SK-N-SH (cell line): ENCODE data around the gene HK1. TPM values are rescaled to one million over a fixed set of nuclear protein-coding genes. Genes with fewer than 3 reads are reported as not detected.

Source experiments
- CTCF ChIA-PET: fragments of 300-600, 350-600 bp; formaldehyde crosslinking; extraction: SDS; loops from one replicate; lab custom pipeline; 2021; lab: Yijun Ruan, JAX
- POLR2A ChIA-PET: fragments of 350-600 bp; sonication (Branson Sonifier 250); formaldehyde crosslinking; extraction: SDS; loops from one replicate; lab custom pipeline; 2020; ENCODE audit warnings: antibody characterized with exemption, inconsistent platforms; lab: Yijun Ruan, JAX
- DNase-seq: peaks from one replicate; pipeline ENCODE4 v3.0.0; 2012
- H2AFZ ChIP-seq: fragments of 200-600 bp; sonication (generic); 2 replicates; pipeline ENCODE4 v1.8.1; 2016; ENCODE audit warnings: antibody characterized with exemption, mild to moderate bottlenecking, low read depth
- H3F3A ChIP-seq: fragments of 200-600 bp; sonication (generic); replicated peaks from 2 replicates; pipeline ENCODE3; 2016; ENCODE audit warnings: antibody characterized with exemption, mild to moderate bottlenecking; ENCODE audit not compliant: insufficient read depth
- H3K27ac ChIP-seq, 2 experiments: fragments of 200-500 bp in 1 of 2; fragments of 200-600 bp in 1 of 2; sonication (Bioruptor generic) in 1 of 2; sonication (generic), shearing (Covaris generic) in 1 of 2; 2 replicates each; pipeline versions ENCODE4 v1.5.1 to v1.6.1; 2014 to 2016; ENCODE audit warnings: low read depth in 2 of 2, inconsistent platforms in 1 of 2, low read length in 1 of 2, mild to moderate bottlenecking in 1 of 2, mixed read lengths in 1 of 2
- H3K27me3 ChIP-seq: fragments of 200-600 bp; sonication (generic), shearing (Covaris generic); 2 replicates; pipeline ENCODE4 v1.6.1; 2016; ENCODE audit warnings: mixed run types; ENCODE audit not compliant: insufficient read depth
- H3K36me3 ChIP-seq, 2 experiments: fragments of 200-500 bp in 1 of 2; fragments of 200-600 bp in 1 of 2; sonication (Bioruptor generic) in 1 of 2; sonication (generic) in 1 of 2; replicated peaks in 1 of 2; 2 replicates each; pipeline versions ENCODE3 to v1.5.1; 2014 to 2016; ENCODE audit warnings: low read length in 1 of 2, mild to moderate bottlenecking in 1 of 2; ENCODE audit not compliant: insufficient read depth in 2 of 2, control insufficient read depth in 1 of 2
- H3K4me1 ChIP-seq, 2 experiments: fragments of 200-500 bp in 1 of 2; fragments of 200-600 bp in 1 of 2; sonication (Bioruptor generic) in 1 of 2; sonication (generic), shearing (Covaris generic) in 1 of 2; 2 replicates each; pipeline versions ENCODE4 v1.5.1 to v1.6.1; 2014 to 2016; ENCODE audit warnings: low read depth in 1 of 2, low read length in 1 of 2, mixed run types in 1 of 2; ENCODE audit not compliant: insufficient read depth in 2 of 2, control insufficient read depth in 1 of 2
- H3K4me2 ChIP-seq: fragments of 200-600 bp; sonication (generic), shearing (Covaris generic); 2 replicates; pipeline ENCODE4 v1.6.1; 2017; ENCODE audit warnings: mixed run types
- H3K4me3 ChIP-seq, 2 experiments: fragments of 200-500 bp in 1 of 2; fragments of 200-600 bp in 1 of 2; sonication (Bioruptor generic) in 1 of 2; sonication (generic), shearing (Covaris generic) in 1 of 2; 2 replicates each; pipeline versions ENCODE4 v1.5.1 to v1.8.1; 2014 to 2016; ENCODE audit warnings: low read depth in 2 of 2, inconsistent platforms in 1 of 2, low read length in 1 of 2, mild to moderate bottlenecking in 1 of 2, mixed read lengths in 1 of 2, moderate library complexity in 1 of 2
- H3K79me2 ChIP-seq: fragments of 200-600 bp; sonication (generic); 2 replicates; pipeline ENCODE4 v1.8.1; 2017; ENCODE audit warnings: mild to moderate bottlenecking; ENCODE audit not compliant: insufficient read depth
- H3K9ac ChIP-seq: fragments of 200-600 bp; sonication (generic); 2 replicates; pipeline ENCODE4 v1.6.1; 2017; ENCODE audit warnings: mixed run types
- H3K9me2 ChIP-seq: fragments of 200-600 bp; sonication (generic); 2 replicates; pipeline ENCODE4 v1.6.1; 2017; ENCODE audit warnings: mixed run types
- H3K9me3 ChIP-seq: fragments of 200-600 bp; sonication (generic); 2 replicates; pipeline ENCODE4 v1.6.1; 2017; ENCODE audit warnings: mixed run types, mild to moderate bottlenecking, moderate library complexity
- H4K20me1 ChIP-seq: fragments of 200-600 bp; sonication (generic); 2 replicates; pipeline ENCODE4 v1.6.1; 2017; ENCODE audit warnings: mild to moderate bottlenecking, mixed run types; ENCODE audit not compliant: insufficient read depth
- MAX ChIP-seq: IDR thresholded peaks from 2 replicates; pipeline ENCODE4 v1.4.0; 2012; ENCODE audit warnings: low read depth
- MXI1 ChIP-seq: IDR thresholded peaks from 2 replicates; pipeline ENCODE4 v1.6.1; 2012; ENCODE audit warnings: mild to moderate bottlenecking, low read depth, low read length, improper control_type of control experiment
- NRF1 ChIP-seq: IDR thresholded peaks from 2 replicates; pipeline ENCODE4 v1.6.1; 2012; ENCODE audit warnings: low read depth, mild to moderate bottlenecking, low read length
- RCOR1 ChIP-seq: fragments of 150-350 bp; IDR thresholded peaks from 2 replicates; pipeline ENCODE4 v1.6.1; 2017; ENCODE audit warnings: antibody characterized with exemption, low read length
- REST ChIP-seq: IDR thresholded peaks from 2 replicates; pipeline ENCODE4 v1.6.1; 2012; ENCODE audit warnings: mild to moderate bottlenecking, low read depth, low read length, moderate library complexity
- SMC3 ChIP-seq: IDR thresholded peaks from 2 replicates; pipeline ENCODE4 v1.6.1; 2012; ENCODE audit warnings: low read depth, low read length, improper control_type of control experiment
- WGBS: methylation state at CpG from one replicate; pipeline ENCODE4 v1.1.6; 2017; ENCODE audit warnings: low lambda C conversion rate; 5-methylcytosine and 5-hydroxymethylcytosine counted together
- polyA plus RNA-seq, 3 experiments: library from polyadenylated mRNA; depleted of rRNA; stranded (reverse); fragments of >200 nt; gene quantifications; 2 replicates each; pipeline ENCODE4 v1.2.3, GENCODE V29; 2012
- TF ChIP-seq, protein P1 (sequence below): IDR thresholded peaks from 2 replicates; pipeline ENCODE4 v1.4.0; 2012; ENCODE audit warnings: low read depth, borderline replicate concordance

The HK1 gene
- polyA plus RNA-seq (2012; rRNA removed) = 32.0 and 38.7 TPM in 2 replicates
- 35.7 and 35.8 TPM in 2 replicates for polyA plus RNA-seq (2012; cell fraction: cytosol; rRNA removed)
- 38.1 and 44.0 TPM in 2 replicates for polyA plus RNA-seq (2012; cell fraction: nucleus; rRNA removed)

DNA sequence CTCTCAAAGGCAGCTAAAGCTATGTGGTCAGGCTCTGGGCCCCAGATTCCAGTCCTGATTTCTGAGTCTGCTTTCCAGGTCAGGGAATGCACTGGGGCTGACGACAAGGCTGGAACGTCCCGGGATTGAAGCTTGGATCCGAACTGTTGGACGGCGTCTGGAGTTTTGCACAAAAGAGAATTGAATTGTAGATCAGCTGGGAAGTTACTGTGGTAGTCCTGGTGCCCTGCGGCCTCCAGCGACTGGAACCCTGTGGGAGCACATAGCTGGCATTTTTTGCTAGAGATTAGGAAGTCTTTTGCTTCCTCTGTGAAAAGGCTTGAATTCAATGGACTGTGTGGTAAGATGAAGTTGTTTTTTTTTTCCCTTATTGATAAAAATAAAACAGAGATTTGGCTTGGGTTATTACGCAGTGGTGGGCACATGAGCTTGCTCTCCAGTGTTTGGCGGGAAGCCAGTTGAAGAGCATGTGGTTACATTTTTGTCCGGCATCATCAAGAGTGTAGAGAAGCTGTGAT lies at the start of gene HK1:
HK1 (plus strand) TSS at position 51 of the 518 bp plus-strand sequence.
- Histone ChIP-seq H3K4me2 (no peak within 1 kb of the TSS), H4K20me1 (no peaks in the 10 kb centered on the region), H3K4me1 (no peaks in the 10 kb centered on the region), H2AFZ (no peak within 1 kb of the TSS), H3K9me3 (no peaks in the 10 kb centered on the region), H3K9ac (no peak within 1 kb of the TSS), H3K27me3 (no peaks in the 10 kb centered on the region), H3K36me3 (no peaks in the 10 kb centered on the region), H3K79me2 (no peaks in the 10 kb centered on the region), H3K4me3 (no peak within 1 kb of the TSS), H3F3A (no peaks in the 10 kb centered on the region), H3K9me2 (no peaks in the 10 kb centered on the region), H3K27ac (no peak within 1 kb of the TSS)
- WGBS = 81% methylated on average over 11 of the region's 11 CpGs
- no peak for DNase-seq
- POLR2A ChIA-PET = no interaction called here
- CTCF ChIA-PET = no interaction called here
- TF ChIP-seq, protein P1, sequence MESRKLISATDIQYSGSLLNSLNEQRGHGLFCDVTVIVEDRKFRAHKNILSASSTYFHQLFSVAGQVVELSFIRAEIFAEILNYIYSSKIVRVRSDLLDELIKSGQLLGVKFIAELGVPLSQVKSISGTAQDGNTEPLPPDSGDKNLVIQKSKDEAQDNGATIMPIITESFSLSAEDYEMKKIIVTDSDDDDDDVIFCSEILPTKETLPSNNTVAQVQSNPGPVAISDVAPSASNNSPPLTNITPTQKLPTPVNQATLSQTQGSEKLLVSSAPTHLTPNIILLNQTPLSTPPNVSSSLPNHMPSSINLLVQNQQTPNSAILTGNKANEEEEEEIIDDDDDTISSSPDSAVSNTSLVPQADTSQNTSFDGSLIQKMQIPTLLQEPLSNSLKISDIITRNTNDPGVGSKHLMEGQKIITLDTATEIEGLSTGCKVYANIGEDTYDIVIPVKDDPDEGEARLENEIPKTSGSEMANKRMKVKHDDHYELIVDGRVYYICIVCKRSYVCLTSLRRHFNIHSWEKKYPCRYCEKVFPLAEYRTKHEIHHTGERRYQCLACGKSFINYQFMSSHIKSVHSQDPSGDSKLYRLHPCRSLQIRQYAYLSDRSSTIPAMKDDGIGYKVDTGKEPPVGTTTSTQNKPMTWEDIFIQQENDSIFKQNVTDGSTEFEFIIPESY = no peak

DNA sequence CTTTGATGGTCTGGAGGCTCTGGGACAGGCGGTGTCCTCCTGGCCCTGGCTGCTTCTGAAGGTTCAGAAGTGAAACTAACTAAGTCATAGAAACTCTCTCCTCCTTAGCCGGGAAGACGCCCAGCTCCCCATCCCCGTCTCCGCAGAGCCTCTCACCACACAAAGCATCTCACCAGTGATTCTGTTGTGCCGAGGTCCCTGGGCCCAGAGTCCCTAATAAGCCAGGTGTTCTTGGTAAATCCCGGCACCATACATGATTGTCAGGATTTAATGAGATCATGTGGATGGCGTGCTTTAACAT lies 48.7 kb upstream of the HK1 start:
- Histone ChIP-seq H3K4me1 (peaks cover 0 to 11% of the 10 kb centered on the region in 2 experiments; a peak in 1 of 4 replicates), H3K79me2 (no peaks in the 10 kb centered on the region), H3K9ac (no peak overlapping the region), H4K20me1 (no peaks in the 10 kb centered on the region), H3F3A (no peaks in the 10 kb centered on the region), H3K9me3 (no peaks in the 10 kb centered on the region), H2AFZ (no peak overlapping the region), H3K4me2 (no peak overlapping the region), H3K27me3 (no peaks in the 10 kb centered on the region), H3K36me3 (no peaks in the 10 kb centered on the region), H3K9me2 (no peaks in the 10 kb centered on the region), H3K4me3 (no peak overlapping the region), H3K27ac (no peak overlapping the region)
- DNase-seq = no peak
- 90% methylated on average over 4 of the region's 8 CpGs for WGBS
- POLR2A ChIA-PET = interaction anchor here (0.6 kb wide), 1 partner anchor 81 kb away, joined by 3 read pairs; no protein-coding TSS in a partner anchor
- CTCF ChIA-PET = interaction anchor here (0.7 to 2.0 kb wide), 4 partner anchors 9 to 163 kb away, joined by 3 to 5 read pairs (median 3); no protein-coding TSS in a partner anchor
- TF ChIP-seq NRF1 (no peak), MXI1 (no peak), SMC3 (no peak), REST (no peak), MAX (no peak), RCOR1 (no peak)
- TF ChIP-seq, protein P1 = no peak
- TF ChIP-seq, all 33 proteins: peak for 0
